ENCODE measurements around the gene LAMTOR2.

The LAMTOR2 gene

GRCh38 chr1:156099282-156099681 is 44.7 kb downstream of the LAMTOR2 start:
- DNase-seq = no peak

GRCh38 chr1:156100205-156100995 is 45.8 kb downstream of the LAMTOR2 start:
- no peak for DNase-seq

GRCh38 chr1:156101880-156102279 is 47.3 kb downstream of the LAMTOR2 start:
- DNase-seq = no peak

- DNase-seq = no peak
Observed at GRCh38 chr1:156102633-156103511, 48.3 kb downstream of the LAMTOR2 start.

- no peak for DNase-seq
Observed at GRCh38 chr1:156103521-156103947, 49.0 kb downstream of the LAMTOR2 start.

- DNase-seq = no peak
Observed at GRCh38 chr1:156104065-156104810, 49.7 kb downstream of the LAMTOR2 start.

GRCh38 chr1:156104861-156105832 is 50.6 kb downstream of the LAMTOR2 start:
- no peak for DNase-seq

- no peak for DNase-seq
Observed at GRCh38 chr1:156106624-156107488, 52.3 kb downstream of the LAMTOR2 start.

- DNase-seq = no peak
Observed at GRCh38 chr1:156108057-156108456, 53.5 kb downstream of the LAMTOR2 start.
